Calu3 (cell line): ENCODE measurements around the gene RAB28. TPM values are rescaled to one million over a fixed set of nuclear protein-coding genes. Genes with fewer than 3 reads are reported as not detected.

Experiments used
- BruUV-seq: library from RNA; stranded (reverse); fragments of 400-500 nt; replicated peaks from 2 replicates; lab custom pipeline; 2021; lab: Mats Ljungman, UMichigan
- CTCF ChIA-PET: fragments of 300-600 bp; sonication (Branson Sonifier 250); formaldehyde crosslinking; loops from one replicate; lab custom pipeline; 2022; ENCODE audit warnings: antibody characterized with exemption; lab: Charles Lee
- DNase-seq: peaks from one replicate; pipeline ENCODE4 v3.0.0; 2022
- H3K27ac Mint-ChIP-seq: one replicate; pipeline ENCODE4 v1.8.0; 2022; ENCODE audit warnings: mixed read lengths; ENCODE audit not compliant: unreplicated experiment
- H3K27me3 Mint-ChIP-seq: one replicate; pipeline ENCODE4 v1.8.0; 2022; ENCODE audit warnings: mixed read lengths; ENCODE audit not compliant: unreplicated experiment
- H3K36me3 Mint-ChIP-seq: one replicate; pipeline ENCODE4 v1.8.0; 2022; ENCODE audit warnings: mild to moderate bottlenecking, moderate library complexity, mixed read lengths; ENCODE audit not compliant: insufficient read depth, unreplicated experiment
- H3K4me1 Mint-ChIP-seq: one replicate; pipeline ENCODE4 v1.8.0; 2022; ENCODE audit warnings: mild to moderate bottlenecking, low read depth, mixed read lengths; ENCODE audit not compliant: unreplicated experiment
- H3K4me3 Mint-ChIP-seq: one replicate; pipeline ENCODE4 v1.8.0; 2022; ENCODE audit warnings: mild to moderate bottlenecking, low read depth, moderate library complexity, mixed read lengths; ENCODE audit not compliant: unreplicated experiment
- H3K9me3 Mint-ChIP-seq: one replicate; pipeline ENCODE4 v1.8.0; 2022; ENCODE audit warnings: low read depth, mixed read lengths; ENCODE audit not compliant: unreplicated experiment
- intact Hi-C: fragments of 100-400 bp; cut with micrococcal nuclease; formaldehyde crosslinking; loops from one replicate; pipeline ENCODE4 v1.10.0; 2022; ENCODE audit not compliant: unreplicated experiment
- total RNA-seq: library from RNA; stranded (reverse); gene quantifications from 2 replicates; pipeline ENCODE4 v1.2.3, GENCODE V29; 2022
- TF ChIP-seq, protein P1 (sequence below): fragments of 200-600 bp; IDR thresholded peaks from one replicate; pipeline ENCODE4 v1.8.0; 2022; ENCODE audit warnings: antibody characterized with exemption; ENCODE audit not compliant: unreplicated experiment

Gene RAB28
- total RNA-seq, 1 experiment from 2014 or later, result 10.6 TPM

DNA sequence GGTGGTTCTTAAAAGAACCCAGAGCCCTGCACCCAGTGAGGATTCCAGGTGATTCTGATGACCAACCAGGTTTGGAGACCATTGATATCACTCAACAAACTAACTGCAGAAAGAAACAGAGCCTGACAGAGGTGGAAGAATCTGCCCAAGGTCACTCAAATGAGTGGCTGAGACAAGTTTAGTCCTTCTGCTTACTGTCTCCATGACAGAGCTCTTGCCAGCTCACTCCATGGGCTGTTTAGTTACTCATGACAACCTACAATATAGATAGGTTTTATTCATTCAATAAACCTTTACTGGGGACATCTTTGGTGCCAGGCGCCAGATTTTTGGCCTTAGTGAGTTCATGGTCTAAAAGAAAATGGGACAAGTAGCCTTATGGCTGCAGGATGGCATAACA is 124.3 kb downstream of the RAB28 start:
- H3K36me3 Mint-ChIP-seq, result no peaks in the 10 kb centered on the region
- H3K9me3 Mint-ChIP-seq, result no peaks in the 10 kb centered on the region

DNA sequence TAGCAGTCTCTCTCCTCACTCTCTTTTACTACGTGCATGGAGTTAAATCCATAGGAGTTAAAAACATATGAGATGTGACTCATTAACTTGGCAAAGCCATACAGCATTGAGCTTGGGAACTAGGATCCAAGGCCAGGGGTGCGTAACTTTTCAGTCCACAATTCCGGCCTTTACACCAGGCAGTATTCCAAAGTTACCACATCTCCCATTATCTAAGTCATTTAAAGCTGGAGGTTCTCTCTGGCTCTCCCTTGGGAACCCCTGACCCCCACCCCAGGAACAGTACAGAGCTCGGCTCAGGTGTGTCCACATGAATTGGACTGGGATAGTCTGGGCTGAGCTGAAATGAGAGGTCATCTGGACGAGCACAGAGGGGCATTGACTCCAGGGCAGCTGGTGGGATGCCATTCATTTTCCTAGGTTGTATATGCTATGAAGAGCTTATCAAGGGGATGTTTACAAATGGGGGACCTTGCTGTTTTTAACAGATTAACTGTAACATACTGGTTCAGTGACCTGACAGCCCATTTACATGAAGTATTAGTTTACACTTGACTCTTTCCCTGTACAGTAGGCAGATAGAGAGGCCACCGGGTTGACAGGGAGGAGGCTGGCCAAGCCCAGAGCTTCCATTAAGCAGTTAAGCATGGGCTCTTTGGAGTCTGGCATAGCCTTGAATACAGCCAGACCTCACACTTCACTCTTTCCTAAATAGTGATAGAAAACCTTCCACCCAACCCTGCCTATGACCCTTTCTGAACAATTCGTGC is 128.8 kb downstream of the RAB28 start:
- H3K4me1 Mint-ChIP-seq, result no peaks in the 10 kb centered on the region
- BruUV-seq, result no TSS peak
- H3K36me3 Mint-ChIP-seq, result no peaks in the 10 kb centered on the region
- TF ChIP-seq, protein P1, sequence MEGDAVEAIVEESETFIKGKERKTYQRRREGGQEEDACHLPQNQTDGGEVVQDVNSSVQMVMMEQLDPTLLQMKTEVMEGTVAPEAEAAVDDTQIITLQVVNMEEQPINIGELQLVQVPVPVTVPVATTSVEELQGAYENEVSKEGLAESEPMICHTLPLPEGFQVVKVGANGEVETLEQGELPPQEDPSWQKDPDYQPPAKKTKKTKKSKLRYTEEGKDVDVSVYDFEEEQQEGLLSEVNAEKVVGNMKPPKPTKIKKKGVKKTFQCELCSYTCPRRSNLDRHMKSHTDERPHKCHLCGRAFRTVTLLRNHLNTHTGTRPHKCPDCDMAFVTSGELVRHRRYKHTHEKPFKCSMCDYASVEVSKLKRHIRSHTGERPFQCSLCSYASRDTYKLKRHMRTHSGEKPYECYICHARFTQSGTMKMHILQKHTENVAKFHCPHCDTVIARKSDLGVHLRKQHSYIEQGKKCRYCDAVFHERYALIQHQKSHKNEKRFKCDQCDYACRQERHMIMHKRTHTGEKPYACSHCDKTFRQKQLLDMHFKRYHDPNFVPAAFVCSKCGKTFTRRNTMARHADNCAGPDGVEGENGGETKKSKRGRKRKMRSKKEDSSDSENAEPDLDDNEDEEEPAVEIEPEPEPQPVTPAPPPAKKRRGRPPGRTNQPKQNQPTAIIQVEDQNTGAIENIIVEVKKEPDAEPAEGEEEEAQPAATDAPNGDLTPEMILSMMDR, result no peak
- DNase-seq, result no peak
- no peaks in the 10 kb centered on the region for H3K27me3 Mint-ChIP-seq
- no peak overlapping the region for H3K4me3 Mint-ChIP-seq
- CTCF ChIA-PET, result no interaction called here
- peaks cover 6% of the 10 kb centered on the region for H3K9me3 Mint-ChIP-seq
- H3K27ac Mint-ChIP-seq, result no peak overlapping the region
- intact Hi-C loops, result no loop called here

More for the DNA sequence above, 124.3 kb downstream of the RAB28 start:
- H3K4me3 Mint-ChIP-seq, result no peak overlapping the region
- H3K27me3 Mint-ChIP-seq, result no peaks in the 10 kb centered on the region
- no peak overlapping the region for H3K27ac Mint-ChIP-seq
- no peak for DNase-seq
- intact Hi-C loops, result no loop called here
- no TSS peak for BruUV-seq
- TF ChIP-seq, protein P1, result no peak
- CTCF ChIA-PET, result no interaction called here
- H3K4me1 Mint-ChIP-seq, result no peaks in the 10 kb centered on the region

DNA sequence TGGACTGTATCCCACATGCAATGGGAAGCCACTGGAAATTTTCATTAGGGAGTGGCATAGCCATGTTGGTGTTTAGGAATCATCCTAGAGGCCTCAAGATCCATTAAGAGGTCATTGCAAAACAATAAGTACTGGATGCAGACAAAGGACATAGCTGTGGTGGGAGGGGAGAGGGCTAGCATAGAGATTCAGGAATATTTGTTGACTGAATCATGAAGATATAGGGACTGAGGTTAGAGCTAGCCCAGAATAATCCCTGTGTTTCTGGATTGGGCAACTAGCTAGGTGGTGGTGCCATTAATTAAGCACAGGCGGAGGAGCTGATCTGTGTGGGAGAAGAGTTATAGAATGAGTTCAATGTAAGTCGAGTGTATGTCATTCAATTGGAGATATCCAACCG is 135.0 kb downstream of the RAB28 start:
- intact Hi-C loops, result no loop called here
- no peak overlapping the region for H3K4me3 Mint-ChIP-seq
- H3K27ac Mint-ChIP-seq, result no peak overlapping the region
- DNase-seq, result no peak
- no peaks in the 10 kb centered on the region for H3K27me3 Mint-ChIP-seq
- BruUV-seq, result no TSS peak
- H3K36me3 Mint-ChIP-seq, result no peaks in the 10 kb centered on the region
- TF ChIP-seq, protein P1, result no peak
- H3K4me1 Mint-ChIP-seq, result no peaks in the 10 kb centered on the region
- H3K9me3 Mint-ChIP-seq, result peaks cover 16% of the 10 kb centered on the region
- CTCF ChIA-PET, result no interaction called here

DNA sequence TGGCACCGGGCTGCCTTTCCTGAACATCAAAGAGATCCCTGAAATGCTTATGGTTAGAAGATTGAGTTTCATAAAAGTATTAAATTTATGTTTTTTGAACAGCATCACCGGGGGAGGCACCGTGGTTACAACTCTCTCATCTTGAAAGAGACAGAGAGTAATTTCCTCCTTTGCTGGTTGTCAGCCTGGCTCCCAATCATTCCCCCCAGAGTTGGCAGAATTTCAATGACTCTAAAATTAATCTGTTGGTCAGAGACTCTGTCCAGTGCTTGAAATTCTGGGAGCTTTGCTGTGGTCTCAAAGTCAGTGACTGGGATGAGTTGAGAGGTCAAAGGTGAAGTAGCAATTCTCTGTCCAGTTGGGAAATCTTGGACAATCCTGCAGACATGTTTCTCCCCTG is 135.9 kb downstream of the RAB28 start:
- H3K27me3 Mint-ChIP-seq, result no peaks in the 10 kb centered on the region
- no TSS peak for BruUV-seq
- no peaks in the 10 kb centered on the region for H3K4me1 Mint-ChIP-seq
- no peak overlapping the region for H3K27ac Mint-ChIP-seq
- intact Hi-C loops, result no loop called here
- H3K4me3 Mint-ChIP-seq, result no peak overlapping the region
- CTCF ChIA-PET, result no interaction called here
- peaks cover 16% of the 10 kb centered on the region for H3K9me3 Mint-ChIP-seq
- no peaks in the 10 kb centered on the region for H3K36me3 Mint-ChIP-seq
- TF ChIP-seq, protein P1, result no peak
- no peak for DNase-seq
